Glomerular endothelial cell (primary cell): Measurements from ENCODE around the gene TMEM132E. TPM values are rescaled to one million over a fixed set of nuclear protein-coding genes. Genes with fewer than 3 reads are reported as not detected.

Experiments used
- DNase-seq: peaks from one replicate; pipeline ENCODE4 v3.0.0-alpha.2; 2011; ENCODE audit warnings: low read depth, low spot score; ENCODE audit errors: extremely low read depth
- total RNA-seq: library from RNA; depleted of rRNA; stranded (reverse); fragments of >200 nt; gene quantifications from 2 replicates; pipeline ENCODE4 v1.2.3, GENCODE V29; 2015

TMEM132E gene
- total RNA-seq, 1 donor from 2014 or later = not detected

- no peak for DNase-seq
These were observed 10.4 kb upstream of the TMEM132E start for GRCh38 chr17:34568953-34569352.

- DNase-seq = no peak
These were observed 9.8 kb upstream of the TMEM132E start for GRCh38 chr17:34569591-34569990.

GRCh38 chr17:34570506-34570905, 8.9 kb upstream of the TMEM132E start:
- DNase-seq = no peak

GRCh38 chr17:34571428-34572130, 7.8 kb upstream of the TMEM132E start:
- no peak for DNase-seq

GRCh38 chr17:34572483-34572882, 6.9 kb upstream of the TMEM132E start:
- no peak for DNase-seq

- no peak for DNase-seq
These were observed 4.2 kb upstream of the TMEM132E start for GRCh38 chr17:34575182-34575581.

GRCh38 chr17:34578016-34578415, 1.4 kb upstream of the TMEM132E start:
- DNase-seq = no peak

- no peak for DNase-seq
These were observed 746 bp upstream of the TMEM132E start for GRCh38 chr17:34578656-34579016.

- DNase-seq = no peak
These were observed 750 bp downstream of the TMEM132E start for GRCh38 chr17:34579979-34580684.

GRCh38 chr17:34580685-34581445, 1.5 kb downstream of the TMEM132E start:
- DNase-seq = no peak

- DNase-seq = no peak
These were observed 2.2 kb downstream of the TMEM132E start for GRCh38 chr17:34581446-34582184.

GRCh38 chr17:34582185-34582900, 3.0 kb downstream of the TMEM132E start:
- no peak for DNase-seq

- DNase-seq = no peak
These were observed 3.5 kb downstream of the TMEM132E start for GRCh38 chr17:34582901-34583245.

GRCh38 chr17:34584805-34585416, 5.5 kb downstream of the TMEM132E start:
- no peak for DNase-seq

GRCh38 chr17:34586346-34586846, 7.0 kb downstream of the TMEM132E start:
- no peak for DNase-seq

GRCh38 chr17:34588266-34588665, 8.9 kb downstream of the TMEM132E start:
- no peak for DNase-seq

GRCh38 chr17:34589120-34589965, 10.0 kb downstream of the TMEM132E start:
- no peak for DNase-seq

GRCh38 chr17:34592002-34592401, 12.6 kb downstream of the TMEM132E start:
- no peak for DNase-seq

- no peak for DNase-seq
These were observed 17.5 kb downstream of the TMEM132E start for GRCh38 chr17:34596920-34597319.
